Fibroblast of lung (primary cell): ENCODE data around the gene HAND2. TPM values are rescaled to one million over a fixed set of nuclear protein-coding genes. Genes with fewer than 3 reads are reported as not detected.

ENCODE experiments used
- DNase-seq, 2 donors: peaks; one replicate each; pipeline versions ENCODE4 v3.0.0 to v3.0.0-alpha.2; 2010; ENCODE audit warnings: low read depth in 2 of 2
- H2AFZ ChIP-seq: 2 replicates; pipeline ENCODE4 v1.5.1; 2012; ENCODE audit warnings: low read length, control low read depth, inconsistent platforms
- H3K27ac ChIP-seq: 2 replicates; pipeline ENCODE4 v1.5.1; 2011; ENCODE audit warnings: low read length, control low read depth; ENCODE audit not compliant: insufficient read depth
- H3K27me3 ChIP-seq: 2 replicates; pipeline ENCODE4 v1.5.1; 2011; ENCODE audit warnings: mild to moderate bottlenecking, low read length; ENCODE audit not compliant: control insufficient read depth, insufficient read depth
- H3K36me3 ChIP-seq: 2 replicates; pipeline ENCODE4 v1.5.1; 2011; ENCODE audit warnings: low read length; ENCODE audit not compliant: control insufficient read depth, insufficient read depth
- H3K4me1 ChIP-seq: 2 replicates; pipeline ENCODE4 v1.5.1; 2011; ENCODE audit warnings: low read length; ENCODE audit not compliant: control insufficient read depth, insufficient read depth; ENCODE audit errors: extremely low read depth
- H3K4me2 ChIP-seq: 2 replicates; pipeline ENCODE4 v1.5.1; 2011; ENCODE audit warnings: low read length, control low read depth; ENCODE audit not compliant: insufficient read depth; ENCODE audit errors: extremely low read depth
- H3K4me3 ChIP-seq, 4 experiments: fragments of 200-600 bp in 1 of 4; sonication (generic) in 1 of 4; replicated peaks in 1 of 4; 2 replicates each; pipeline ENCODE4 v1.5.1; 2011 to 2016; ENCODE audit warnings: low read length in 4 of 4, low read depth in 3 of 4, mild to moderate bottlenecking in 3 of 4, control low read depth in 2 of 4, inconsistent platforms in 1 of 4, mixed read lengths in 1 of 4; ENCODE audit not compliant: insufficient read depth in 1 of 4; ENCODE audit errors: control extremely low read depth in 1 of 4
- H3K79me2 ChIP-seq: 2 replicates; pipeline ENCODE4 v1.5.1; 2012; ENCODE audit warnings: mild to moderate bottlenecking, low read length, inconsistent platforms; ENCODE audit not compliant: control insufficient read depth, insufficient read depth
- H3K9ac ChIP-seq: 2 replicates; pipeline ENCODE4 v1.5.1; 2011; ENCODE audit warnings: mild to moderate bottlenecking, low read length, control low read depth; ENCODE audit not compliant: insufficient read depth
- H3K9me3 ChIP-seq: 2 replicates; pipeline ENCODE4 v1.5.1; 2012; ENCODE audit warnings: low read depth, low read length; ENCODE audit not compliant: control insufficient read depth, insufficient read depth
- H4K20me1 ChIP-seq: 2 replicates; pipeline ENCODE4 v1.5.1; 2011; ENCODE audit warnings: low read length; ENCODE audit not compliant: control insufficient read depth, insufficient read depth; ENCODE audit errors: extremely low read depth
- EZH2 ChIP-seq: IDR thresholded peaks from 2 replicates; pipeline ENCODE4 v1.5.1; 2012; ENCODE audit warnings: low read length, control low read depth, mild to moderate bottlenecking; ENCODE audit errors: missing control alignments
- polyA plus RNA-seq, 2 donors: library from polyadenylated mRNA; depleted of rRNA in 1 of 2; stranded (reverse) in 1 of 2; unstranded in 1 of 2; fragments of >200 nt; gene quantifications; 2 replicates each; pipeline ENCODE4 v1.2.1, GENCODE V29; 2011 to 2012; ENCODE audit warnings: missing spikeins in 1 of 2
- total RNA-seq: library from RNA; depleted of rRNA; stranded (reverse); fragments of >200 nt; gene quantifications from 2 replicates; pipeline ENCODE4 v1.2.1, GENCODE V29; 2014
- TF ChIP-seq, protein P1 (sequence below), 2 donors: IDR thresholded peaks in 1 of 2; conservative IDR thresholded peaks in 1 of 2; 1 replicate in 1 of 2; 2 replicates in 1 of 2; pipeline ENCODE4 v1.5.1; 2011 to 2012; ENCODE audit warnings: low read length in 2 of 2, control low read depth in 1 of 2, inconsistent platforms in 1 of 2, low read depth in 1 of 2, mild to moderate bottlenecking in 1 of 2

HAND2 gene
- total and polyA plus RNA-seq, 2 donors (not counting 1 experiment from before 2014, with no cell fraction given): under 0.01 to 0.51 TPM

DNA sequence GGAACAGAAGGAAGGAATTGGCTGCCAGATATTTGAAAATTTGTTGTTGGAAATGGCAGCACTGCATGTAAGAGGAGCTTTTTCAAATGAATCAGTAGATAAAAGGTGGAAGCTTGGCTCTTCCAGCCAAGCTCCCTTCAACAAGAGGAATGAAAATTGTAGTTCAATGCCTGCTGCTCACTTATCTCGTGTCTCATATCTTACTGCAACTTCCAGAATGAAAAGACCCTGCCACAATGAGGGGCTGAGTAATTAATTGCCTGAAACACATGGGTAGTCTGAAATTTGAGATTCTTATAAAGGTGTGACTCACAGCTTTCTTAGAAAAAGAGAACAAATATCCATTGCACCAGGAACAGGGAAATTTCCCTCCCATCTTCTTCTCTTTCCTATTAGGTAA, 53.0 kb downstream of the HAND2 start:
- Histone ChIP-seq H3K9ac (no peak overlapping the region), H3K9me3 (no peaks in the 10 kb centered on the region), H3K27ac (no peak overlapping the region), H2AFZ (no peak overlapping the region), H4K20me1 (no peaks in the 10 kb centered on the region), H3K36me3 (no peaks in the 10 kb centered on the region), H3K4me2 (no peak overlapping the region), H3K4me3 (no peak overlapping the region), H3K4me1 (peaks cover 5% of the 10 kb centered on the region), H3K27me3 (no peaks in the 10 kb centered on the region), H3K79me2 (no peaks in the 10 kb centered on the region)
- no peak for TF ChIP-seq EZH2
- TF ChIP-seq, protein P1, sequence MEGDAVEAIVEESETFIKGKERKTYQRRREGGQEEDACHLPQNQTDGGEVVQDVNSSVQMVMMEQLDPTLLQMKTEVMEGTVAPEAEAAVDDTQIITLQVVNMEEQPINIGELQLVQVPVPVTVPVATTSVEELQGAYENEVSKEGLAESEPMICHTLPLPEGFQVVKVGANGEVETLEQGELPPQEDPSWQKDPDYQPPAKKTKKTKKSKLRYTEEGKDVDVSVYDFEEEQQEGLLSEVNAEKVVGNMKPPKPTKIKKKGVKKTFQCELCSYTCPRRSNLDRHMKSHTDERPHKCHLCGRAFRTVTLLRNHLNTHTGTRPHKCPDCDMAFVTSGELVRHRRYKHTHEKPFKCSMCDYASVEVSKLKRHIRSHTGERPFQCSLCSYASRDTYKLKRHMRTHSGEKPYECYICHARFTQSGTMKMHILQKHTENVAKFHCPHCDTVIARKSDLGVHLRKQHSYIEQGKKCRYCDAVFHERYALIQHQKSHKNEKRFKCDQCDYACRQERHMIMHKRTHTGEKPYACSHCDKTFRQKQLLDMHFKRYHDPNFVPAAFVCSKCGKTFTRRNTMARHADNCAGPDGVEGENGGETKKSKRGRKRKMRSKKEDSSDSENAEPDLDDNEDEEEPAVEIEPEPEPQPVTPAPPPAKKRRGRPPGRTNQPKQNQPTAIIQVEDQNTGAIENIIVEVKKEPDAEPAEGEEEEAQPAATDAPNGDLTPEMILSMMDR (conservative IDR thresholded peaks at IDR 0.05 in 1 of 2, IDR thresholded peaks at IDR 0.05 in 1 of 2; ENCODE audit: low read depth in 1 of 2, low read length in 2 of 2): no peak
- DNase-seq: peak in 1 of 2 donors; percentile 94

Other genes starting within 250 kb of the HAND2 start
- gene HMGB2, start 195.9 kb downstream of the HAND2 start, total RNA-seq: 57.0 and 183 TPM in 2 replicates
- 123 and 215 TPM in 2 replicates for gene HMGB2, start 195.9 kb downstream of the HAND2 start, polyA plus RNA-seq
- gene SAP30, start 159.3 kb downstream of the HAND2 start, total RNA-seq: 33.4 and 101 TPM in 2 replicates
- gene SAP30, start 159.3 kb downstream of the HAND2 start, polyA plus RNA-seq: 32.5 and 33.6 TPM in 2 replicates
- gene SCRG1, start 131.1 kb downstream of the HAND2 start, total RNA-seq: 0.17 and 1.0 TPM in 2 replicates
- 0.20 and 0.39 TPM in 2 replicates for gene SCRG1, start 131.1 kb downstream of the HAND2 start, polyA plus RNA-seq